HepG2 (cell line): ENCODE data around the gene ARIH2. TPM values are rescaled to one million over a fixed set of nuclear protein-coding genes. Genes with fewer than 3 reads are reported as not detected.
A peak's percentile ranks its signal among the peaks of the same experiment; 100 is the strongest.

Experiments used
- AKNA ChIP-seq: sonication (generic); formaldehyde crosslinking; IDR thresholded peaks from 2 replicates; pipeline ENCODE4 v1.4.0; 2020; ENCODE audit warnings: missing genetic modification reagents, borderline replicate concordance
- ATAD3A ChIP-seq: sonication (generic); formaldehyde crosslinking; IDR thresholded peaks from 2 replicates; pipeline ENCODE4 v1.4.0; 2020; ENCODE audit warnings: missing genetic modification reagents
- CENPT ChIP-seq: sonication (generic); formaldehyde crosslinking; IDR thresholded peaks from 2 replicates; pipeline ENCODE4 v1.8.0; 2022; ENCODE audit warnings: low read depth, mild to moderate bottlenecking, moderate library complexity, missing genetic modification reagents
- KDM5B ChIP-seq: sonication (generic); formaldehyde crosslinking; IDR thresholded peaks from 2 replicates; pipeline ENCODE4 v1.4.0; 2020; ENCODE audit warnings: missing genetic modification reagents, mild to moderate bottlenecking, borderline replicate concordance
- MTF1 ChIP-seq: sonication (generic); formaldehyde crosslinking; IDR thresholded peaks from 2 replicates; pipeline ENCODE4 v1.5.0; 2020; ENCODE audit warnings: missing genetic modification reagents
- NR2F1 ChIP-seq, 2 experiments: fragments of 450-650 bp in 1 of 2; formaldehyde crosslinking in 1 of 2; IDR thresholded peaks; 2 replicates each; pipeline versions ENCODE4 v1.5.0 to v1.6.1; 2016 to 2020; ENCODE audit warnings: mild to moderate bottlenecking in 1 of 2, missing compliant biosample characterization in 1 of 2, missing genetic modification reagents in 1 of 2, moderate library complexity in 1 of 2
- POLR2AphosphoS5 ChIP-seq: IDR thresholded peaks from 2 replicates; pipeline ENCODE4 v1.6.1; 2012; ENCODE audit warnings: low read depth, low read length
- TOE1 ChIP-seq: sonication (generic); formaldehyde crosslinking; IDR thresholded peaks from 2 replicates; pipeline ENCODE4 v1.4.0; 2020; ENCODE audit warnings: mild to moderate bottlenecking, missing genetic modification reagents
- TSC22D2 ChIP-seq: sonication (generic); formaldehyde crosslinking; IDR thresholded peaks from 2 replicates; pipeline ENCODE4 v1.5.1; 2020; ENCODE audit warnings: missing genetic modification reagents, mild to moderate bottlenecking, borderline replicate concordance
- UBTF ChIP-seq: sonication (generic); formaldehyde crosslinking; IDR thresholded peaks from 2 replicates; pipeline ENCODE4 v1.4.0; 2020; ENCODE audit warnings: mild to moderate bottlenecking, missing genetic modification reagents
- ZNF232 ChIP-seq: sonication (generic); formaldehyde crosslinking; IDR thresholded peaks from 2 replicates; pipeline ENCODE4 v1.4.0; 2020; ENCODE audit warnings: missing genetic modification reagents, borderline replicate concordance
- ZNF234 ChIP-seq: sonication (generic); formaldehyde crosslinking; conservative IDR thresholded peaks from 2 replicates; pipeline ENCODE4 v1.5.1; 2020; ENCODE audit warnings: mild to moderate bottlenecking, missing genetic modification reagents
- ZNF564 ChIP-seq: sonication (generic); formaldehyde crosslinking; IDR thresholded peaks from 2 replicates; pipeline ENCODE4 v1.8.1; 2023; ENCODE audit warnings: mild to moderate bottlenecking, missing genetic modification reagents
- ZNF570 ChIP-seq: sonication (generic); formaldehyde crosslinking; IDR thresholded peaks from 2 replicates; pipeline ENCODE4 v1.4.0; 2020; ENCODE audit warnings: mild to moderate bottlenecking, missing genetic modification reagents, borderline replicate concordance
- ZNF678 ChIP-seq: sonication (generic); formaldehyde crosslinking; IDR thresholded peaks from 2 replicates; pipeline ENCODE4 v1.4.0; 2020; ENCODE audit warnings: mild to moderate bottlenecking, missing genetic modification reagents
- polyA plus RNA-seq, 8 experiments: library from polyadenylated mRNA; depleted of rRNA in 3 of 8; stranded (reverse) in 7 of 8; unstranded in 1 of 8; fragments of >200 nt; fragmentation: Illumina TruSeq in 4 of 8; extraction: Trizol in 4 of 8; gene quantifications; 2 replicates each; pipeline versions ENCODE4 v1.2.1 to v1.2.3, GENCODE V29; 2011 to 2016; ENCODE audit warnings: low read depth in 4 of 8, missing spikeins in 1 of 8, mixed read lengths in 1 of 8; ENCODE audit not compliant: insufficient read depth in 1 of 8
- total RNA-seq, 5 experiments: library from RNA; depleted of rRNA; stranded (reverse); fragments of >200 nt; fragmentation: Illumina TruSeq; extraction: Trizol; gene quantifications; 2 replicates each; pipeline ENCODE4 v1.2.3, GENCODE V29; 2016; ENCODE audit warnings: low read depth in 1 of 5
- TF ChIP-seq, protein P1 (sequence below): sonication (generic); formaldehyde crosslinking; IDR thresholded peaks from 2 replicates; pipeline ENCODE4 v1.4.0; 2020; ENCODE audit warnings: missing genetic modification reagents

The ARIH2 gene
- total and polyA plus RNA-seq, 2 of the 13 experiments (the other 11 are each of a cell fraction or from before 2014, with no cell fraction given): 64.8 to 83.3 TPM

- TF ChIP-seq AKNA: no peak; the same call in none of the 2 replicates
- TF ChIP-seq POLR2AphosphoS5: peak; percentile 100
- 0 out of 2 replicates have a peak, but pooled peaks have one; percentile 69 for TF ChIP-seq TSC22D2 (CRISPR knock-in tag)
- no peak for TF ChIP-seq TOE1 (CRISPR knock-in tag)
- TF ChIP-seq KDM5B: no peak; the same call in 1 of the 2 replicates
- TF ChIP-seq ATAD3A: no peak
- no peak for TF ChIP-seq ZNF570 (CRISPR knock-in tag)
- 0 out of 2 replicates have a peak, but pooled peaks have one; percentile 46 for TF ChIP-seq ZNF678
- TF ChIP-seq NR2F1 (CRISPR knock-in tag; IDR thresholded peaks at IDR 0.05): no peak
- TF ChIP-seq CENPT (CRISPR knock-in tag): no peak
- TF ChIP-seq MTF1: no peak; the same call in 1 of the 2 replicates
- peak; percentile 86; the same call in 1 of the 2 replicates for TF ChIP-seq ZNF232
- TF ChIP-seq ZNF564 (CRISPR knock-in tag): no peak; the same call in 1 of the 2 replicates
- TF ChIP-seq, protein P1, sequence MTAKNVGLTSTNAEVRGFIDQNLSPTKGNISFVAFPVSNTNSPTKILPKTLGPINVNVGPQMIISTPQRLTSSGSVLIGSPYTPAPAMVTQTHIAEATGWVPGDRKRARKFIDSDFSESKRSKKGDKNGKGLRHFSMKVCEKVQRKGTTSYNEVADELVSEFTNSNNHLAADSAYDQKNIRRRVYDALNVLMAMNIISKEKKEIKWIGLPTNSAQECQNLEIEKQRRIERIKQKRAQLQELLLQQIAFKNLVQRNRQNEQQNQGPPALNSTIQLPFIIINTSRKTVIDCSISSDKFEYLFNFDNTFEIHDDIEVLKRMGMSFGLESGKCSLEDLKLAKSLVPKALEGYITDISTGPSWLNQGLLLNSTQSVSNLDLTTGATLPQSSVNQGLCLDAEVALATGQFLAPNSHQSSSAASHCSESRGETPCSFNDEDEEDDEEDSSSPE (CRISPR knock-in tag): peak; percentile 65
- peak; percentile 55; the same call in 1 of the 2 replicates for TF ChIP-seq UBTF (CRISPR knock-in tag)
- no peak; the same call in 1 of the 2 replicates for TF ChIP-seq ZNF234 (CRISPR knock-in tag)
These were observed 102.7 kb downstream of the ARIH2 start (continued) for GRCh38 chr3:49021213-49021812.
